Smooth muscle cell (in vitro differentiated cells): ENCODE results near the gene LPCAT1. TPM values are rescaled to one million over a fixed set of nuclear protein-coding genes. Genes with fewer than 3 reads are reported as not detected.

Experiments used
- DNase-seq: peaks from one replicate; lab custom pipeline; 2025; ENCODE audit not compliant: unreplicated experiment; lab: John Stamatoyannopoulos, UW
- H2AFZ ChIP-seq: fragments of 200-600 bp; sonication (generic); 2 replicates; pipeline ENCODE4 v1.6.0; 2016; ENCODE audit warnings: antibody characterized with exemption, low read depth, mild to moderate bottlenecking
- H3F3A ChIP-seq: fragments of 200-600 bp; sonication (generic); 2 replicates; pipeline ENCODE4 v1.6.0; 2017; ENCODE audit warnings: antibody characterized with exemption, low read depth
- H3K27ac ChIP-seq: fragments of 200-600 bp; sonication (generic); 2 replicates; pipeline ENCODE4 v1.5.1; 2016; ENCODE audit warnings: low read depth, mild to moderate bottlenecking
- H3K27me3 ChIP-seq: fragments of 200-600 bp; sonication (generic); 2 replicates; pipeline ENCODE4 v1.6.1; 2016; ENCODE audit warnings: low read depth, mild to moderate bottlenecking
- H3K36me3 ChIP-seq: fragments of 200-600 bp; sonication (generic); 2 replicates; pipeline ENCODE4 v1.5.1; 2016; ENCODE audit warnings: low read depth
- H3K4me1 ChIP-seq: fragments of 200-600 bp; sonication (generic); 2 replicates; pipeline ENCODE4 v1.5.1; 2016; ENCODE audit warnings: low read depth
- H3K4me2 ChIP-seq: fragments of 200-600 bp; sonication (generic); 2 replicates; pipeline ENCODE4 v1.6.0; 2016; ENCODE audit warnings: mild to moderate bottlenecking
- H3K4me3 ChIP-seq: fragments of 200-600 bp; sonication (generic); 2 replicates; pipeline ENCODE4 v1.5.1; 2016; ENCODE audit warnings: mild to moderate bottlenecking
- H3K79me2 ChIP-seq: fragments of 200-600 bp; sonication (generic); 2 replicates; pipeline ENCODE4 v1.6.0; 2016; ENCODE audit warnings: low read depth, mild to moderate bottlenecking
- H3K9ac ChIP-seq: fragments of 200-600 bp; sonication (generic); 2 replicates; pipeline ENCODE4 v1.6.0; 2016; ENCODE audit warnings: low read depth
- H3K9me3 ChIP-seq: fragments of 200-600 bp; sonication (generic); replicated peaks from 2 replicates; pipeline ENCODE4 v1.5.1; 2016; ENCODE audit warnings: low read depth
- H4K20me1 ChIP-seq: fragments of 200-600 bp; sonication (generic); 2 replicates; pipeline ENCODE4 v1.6.0; 2016; ENCODE audit warnings: low read depth
- WGBS: methylation state at CpG from one replicate; pipeline ENCODE4 v1.1.7; 2016; ENCODE audit warnings: low lambda C conversion rate; 5-methylcytosine and 5-hydroxymethylcytosine counted together
- polyA plus RNA-seq: library from polyadenylated mRNA; unstranded; fragments of >200 nt; fragmentation: Nextera tagmentation; extraction: Ambion mirVana; gene quantifications from 2 replicates; pipeline ENCODE4 v1.2.1, GENCODE V29; 2016
- total RNA-seq: library from RNA; depleted of rRNA; stranded (reverse); fragments of >200 nt; gene quantifications from 2 replicates; pipeline ENCODE4 v1.2.3, GENCODE V29; 2014
- TF ChIP-seq, protein P1 (sequence below): fragments of 200-600 bp; sonication (generic); IDR thresholded peaks from 2 replicates; pipeline ENCODE4 v1.5.1; 2017; ENCODE audit warnings: borderline replicate concordance, mild to moderate bottlenecking, antibody characterized with exemption; ENCODE audit not compliant: insufficient read depth, poor library complexity, severe bottlenecking

Gene LPCAT1
- total and polyA plus RNA-seq, 2 experiments from 2014 or later = 42.7 to 50.1 TPM

DNA sequence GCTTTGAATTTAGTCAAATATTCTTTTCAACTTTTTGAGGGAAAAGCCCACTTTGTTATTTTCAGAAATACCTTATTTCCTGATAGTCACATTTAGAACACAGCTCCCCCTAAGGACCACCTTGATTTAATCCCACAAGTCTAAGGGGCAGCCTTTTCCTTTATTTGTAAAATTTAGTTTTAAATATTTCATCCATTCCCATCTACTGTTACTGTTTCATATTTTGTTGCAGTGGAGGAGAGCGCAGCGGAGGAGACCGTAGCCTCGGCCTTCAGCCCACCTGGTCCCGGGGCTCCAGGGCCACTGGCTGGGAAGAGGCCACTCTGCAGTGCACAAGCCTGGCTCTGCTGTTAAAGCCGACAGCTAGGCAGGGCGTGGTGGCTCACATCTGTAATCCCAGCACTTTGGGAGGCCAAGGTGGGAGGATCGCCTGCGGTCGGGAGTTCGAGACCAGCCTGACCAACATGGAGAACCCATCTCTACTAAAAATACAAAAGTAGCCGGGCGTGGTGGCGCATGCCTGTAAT lies 19.6 kb downstream of the LPCAT1 start:
- H3K36me3 ChIP-seq = no peaks in the 10 kb centered on the region
- peaks cover 86% of the 10 kb centered on the region for H3K79me2 ChIP-seq
- no peak overlapping the region for H2AFZ ChIP-seq
- H3K27me3 ChIP-seq = no peaks in the 10 kb centered on the region
- H4K20me1 ChIP-seq = peaks cover 100% of the 10 kb centered on the region
- H3F3A ChIP-seq = no peaks in the 10 kb centered on the region
- no peak for DNase-seq
- H3K4me2 ChIP-seq = no peak overlapping the region
- 94% methylated on average over 14 of the region's 14 CpGs for WGBS
- TF ChIP-seq, protein P1, sequence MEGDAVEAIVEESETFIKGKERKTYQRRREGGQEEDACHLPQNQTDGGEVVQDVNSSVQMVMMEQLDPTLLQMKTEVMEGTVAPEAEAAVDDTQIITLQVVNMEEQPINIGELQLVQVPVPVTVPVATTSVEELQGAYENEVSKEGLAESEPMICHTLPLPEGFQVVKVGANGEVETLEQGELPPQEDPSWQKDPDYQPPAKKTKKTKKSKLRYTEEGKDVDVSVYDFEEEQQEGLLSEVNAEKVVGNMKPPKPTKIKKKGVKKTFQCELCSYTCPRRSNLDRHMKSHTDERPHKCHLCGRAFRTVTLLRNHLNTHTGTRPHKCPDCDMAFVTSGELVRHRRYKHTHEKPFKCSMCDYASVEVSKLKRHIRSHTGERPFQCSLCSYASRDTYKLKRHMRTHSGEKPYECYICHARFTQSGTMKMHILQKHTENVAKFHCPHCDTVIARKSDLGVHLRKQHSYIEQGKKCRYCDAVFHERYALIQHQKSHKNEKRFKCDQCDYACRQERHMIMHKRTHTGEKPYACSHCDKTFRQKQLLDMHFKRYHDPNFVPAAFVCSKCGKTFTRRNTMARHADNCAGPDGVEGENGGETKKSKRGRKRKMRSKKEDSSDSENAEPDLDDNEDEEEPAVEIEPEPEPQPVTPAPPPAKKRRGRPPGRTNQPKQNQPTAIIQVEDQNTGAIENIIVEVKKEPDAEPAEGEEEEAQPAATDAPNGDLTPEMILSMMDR = no peak
- no peak overlapping the region for H3K9ac ChIP-seq
- no peaks in the 10 kb centered on the region for H3K9me3 ChIP-seq
- H3K4me1 ChIP-seq = no peaks in the 10 kb centered on the region
- H3K4me3 ChIP-seq = no peak overlapping the region
- H3K27ac ChIP-seq = no peak overlapping the region

DNA sequence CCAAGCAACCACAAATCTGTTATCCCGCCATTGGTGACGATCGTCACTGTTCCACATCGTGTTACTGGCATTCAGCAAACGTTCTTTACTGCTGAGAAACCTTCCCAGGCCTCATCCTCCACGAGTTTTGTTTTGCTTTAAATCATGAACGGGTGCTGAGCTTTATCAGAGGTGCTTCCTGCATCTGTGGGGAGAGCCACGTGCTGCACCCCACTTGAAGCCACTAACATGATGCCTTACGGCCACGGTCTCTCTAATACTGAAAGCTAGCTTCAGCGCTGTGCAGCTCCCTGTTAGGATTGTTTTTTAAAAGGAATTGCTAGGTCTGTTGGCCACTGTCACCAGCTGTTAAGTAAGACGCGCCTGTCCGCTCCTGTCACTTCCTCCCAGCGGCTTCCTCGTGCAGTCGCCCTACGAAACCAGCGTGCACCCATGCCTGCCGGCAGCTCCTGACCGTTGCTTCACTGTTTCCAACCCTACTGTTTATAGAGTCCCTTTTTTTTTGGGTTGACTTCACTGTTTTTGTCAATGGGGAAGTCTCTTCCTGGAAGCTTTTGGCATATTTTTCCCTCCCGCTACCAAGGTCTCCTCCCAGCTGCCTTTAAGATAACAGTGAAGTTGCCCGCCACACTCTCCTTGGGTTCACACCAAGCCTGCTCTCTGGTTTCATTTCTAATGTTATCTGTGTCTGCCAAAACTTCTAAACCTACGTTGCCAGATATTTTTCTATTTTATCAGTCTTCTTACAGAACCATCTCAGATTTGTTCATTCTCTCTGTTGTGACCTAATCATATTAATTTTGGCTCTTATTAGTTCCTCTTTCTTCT lies 20.3 kb downstream of the LPCAT1 start:
- peaks cover 100% of the 10 kb centered on the region for H4K20me1 ChIP-seq
- H2AFZ ChIP-seq = no peak overlapping the region
- no peak overlapping the region for H3K4me3 ChIP-seq
- WGBS = 89% methylated on average over 24 of the region's 24 CpGs
- no peak overlapping the region for H3K4me2 ChIP-seq
- no peaks in the 10 kb centered on the region for H3K27me3 ChIP-seq
- H3F3A ChIP-seq = no peaks in the 10 kb centered on the region
- H3K4me1 ChIP-seq = no peaks in the 10 kb centered on the region
- H3K36me3 ChIP-seq = no peaks in the 10 kb centered on the region
- peaks cover 84% of the 10 kb centered on the region for H3K79me2 ChIP-seq
- no peak for DNase-seq
- TF ChIP-seq, protein P1 = no peak
- H3K9ac ChIP-seq = no peak overlapping the region
- no peaks in the 10 kb centered on the region for H3K9me3 ChIP-seq
- H3K27ac ChIP-seq = no peak overlapping the region

DNA sequence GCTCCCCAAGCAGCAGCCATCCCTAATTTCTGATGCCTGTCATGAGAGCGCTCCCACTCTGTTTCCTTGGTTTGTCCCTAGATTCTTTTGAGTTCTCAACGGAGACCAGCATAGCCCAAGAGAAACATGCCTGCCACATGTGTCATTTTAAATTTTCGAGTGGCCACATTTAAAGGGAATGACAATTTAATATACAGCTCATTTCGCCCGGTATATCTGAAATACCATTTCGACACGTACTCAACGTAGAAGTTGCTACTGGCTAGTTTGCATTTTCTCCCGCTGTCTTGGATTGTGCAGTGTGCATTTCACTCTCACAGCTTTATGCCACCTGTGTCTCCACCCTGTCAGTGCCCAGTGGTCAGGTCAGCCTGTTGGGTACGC lies 21.0 kb downstream of the LPCAT1 start:
- Histone ChIP-seq H3K27ac (no peak overlapping the region), H3K4me2 (no peak overlapping the region), H3K79me2 (peaks cover 82% of the 10 kb centered on the region), H4K20me1 (peaks cover 100% of the 10 kb centered on the region), H3K9me3 (no peaks in the 10 kb centered on the region), H3K4me1 (no peaks in the 10 kb centered on the region), H3K36me3 (no peaks in the 10 kb centered on the region), H3K9ac (no peak overlapping the region), H3K4me3 (no peak overlapping the region), H3F3A (no peaks in the 10 kb centered on the region), H2AFZ (no peak overlapping the region), H3K27me3 (no peaks in the 10 kb centered on the region)
- TF ChIP-seq, protein P1 = no peak
- DNase-seq = no peak
- WGBS = 95% methylated on average over 10 of the region's 10 CpGs
